Measurements from ENCODE around the gene MYADM.

- TF ChIP-seq, protein P1, sequence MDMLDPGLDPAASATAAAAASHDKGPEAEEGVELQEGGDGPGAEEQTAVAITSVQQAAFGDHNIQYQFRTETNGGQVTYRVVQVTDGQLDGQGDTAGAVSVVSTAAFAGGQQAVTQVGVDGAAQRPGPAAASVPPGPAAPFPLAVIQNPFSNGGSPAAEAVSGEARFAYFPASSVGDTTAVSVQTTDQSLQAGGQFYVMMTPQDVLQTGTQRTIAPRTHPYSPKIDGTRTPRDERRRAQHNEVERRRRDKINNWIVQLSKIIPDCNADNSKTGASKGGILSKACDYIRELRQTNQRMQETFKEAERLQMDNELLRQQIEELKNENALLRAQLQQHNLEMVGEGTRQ (IDR thresholded peaks at IDR 0.05; ENCODE audit: borderline replicate concordance, low read depth, low read length): no peak
- TF ChIP-seq CTCF (IDR thresholded peaks at IDR 0.05): no peak
- TF ChIP-seq REST (IDR thresholded peaks at IDR 0.05; ENCODE audit: low read depth, low read length): no peak
- no peak for TF ChIP-seq RXRA (IDR thresholded peaks at IDR 0.05; ENCODE audit: borderline replicate concordance, low read depth)
- TF ChIP-seq GABPA (IDR thresholded peaks at IDR 0.05; ENCODE audit: low read depth): no peak
- TF ChIP-seq, protein P2, sequence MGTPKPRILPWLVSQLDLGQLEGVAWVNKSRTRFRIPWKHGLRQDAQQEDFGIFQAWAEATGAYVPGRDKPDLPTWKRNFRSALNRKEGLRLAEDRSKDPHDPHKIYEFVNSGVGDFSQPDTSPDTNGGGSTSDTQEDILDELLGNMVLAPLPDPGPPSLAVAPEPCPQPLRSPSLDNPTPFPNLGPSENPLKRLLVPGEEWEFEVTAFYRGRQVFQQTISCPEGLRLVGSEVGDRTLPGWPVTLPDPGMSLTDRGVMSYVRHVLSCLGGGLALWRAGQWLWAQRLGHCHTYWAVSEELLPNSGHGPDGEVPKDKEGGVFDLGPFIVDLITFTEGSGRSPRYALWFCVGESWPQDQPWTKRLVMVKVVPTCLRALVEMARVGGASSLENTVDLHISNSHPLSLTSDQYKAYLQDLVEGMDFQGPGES (IDR thresholded peaks at IDR 0.05; ENCODE audit: low read depth, low read length): no peak
- TF ChIP-seq MXI1 (IDR thresholded peaks at IDR 0.05; ENCODE audit: low read depth, low read length): no peak
- no peak for TF ChIP-seq NRF1 (IDR thresholded peaks at IDR 0.05; ENCODE audit: low read depth, low read length)
These were observed 6.3 kb downstream of the MYADM start for GRCh38 chr19:53873773-53874605.

Measured in SK-N-SH (cell line).